Activated naive CD4-positive, alpha-beta T cell treated with Interleukin-2 at 50 U/mL for 16 hours (primary cell): ENCODE results near the gene IPO11.
"Not testable (repeated sequence)": the region's sequence is repeated elsewhere in the genome, so short reads cannot be mapped to it uniquely, and the experiment has no call there.

Experiments
- DNase-seq: peaks from one replicate; pipeline ENCODE4 v3.0.0-alpha.2; 2020

The IPO11 gene

GRCh38 chr5:62520812-62521211 lies 108.2 kb downstream of the IPO11 start:
- not testable (repeated sequence) for DNase-seq

GRCh38 chr5:62521319-62521718 lies 108.8 kb downstream of the IPO11 start:
- DNase-seq: no peak

GRCh38 chr5:62522811-62523210 lies 110.2 kb downstream of the IPO11 start:
- no peak for DNase-seq

GRCh38 chr5:62533597-62533996 lies 121.0 kb downstream of the IPO11 start:
- DNase-seq: no peak

GRCh38 chr5:62534461-62535236 lies 122.1 kb downstream of the IPO11 start:
- no peak for DNase-seq

- no peak for DNase-seq
These were observed 123.7 kb downstream of the IPO11 start for GRCh38 chr5:62536232-62536631.

- DNase-seq: no peak
These were observed 124.2 kb downstream of the IPO11 start for GRCh38 chr5:62536783-62537182.

GRCh38 chr5:62538017-62538942 lies 125.7 kb downstream of the IPO11 start:
- no peak for DNase-seq

- DNase-seq: no peak
These were observed 130.2 kb downstream of the IPO11 start for GRCh38 chr5:62542720-62543119.

- DNase-seq: no peak
These were observed 135.5 kb downstream of the IPO11 start for GRCh38 chr5:62547945-62548630.

- no peak for DNase-seq
These were observed 137.5 kb downstream of the IPO11 start for GRCh38 chr5:62550103-62550502.

GRCh38 chr5:62555930-62556329 lies 143.4 kb downstream of the IPO11 start:
- DNase-seq: no peak

GRCh38 chr5:62558941-62559340 lies 146.4 kb downstream of the IPO11 start:
- DNase-seq: no peak

GRCh38 chr5:62560786-62561185 lies 148.2 kb downstream of the IPO11 start:
- no peak for DNase-seq

GRCh38 chr5:62561896-62562295 lies 149.3 kb downstream of the IPO11 start:
- no peak for DNase-seq

- DNase-seq: no peak
These were observed 150.3 kb downstream of the IPO11 start for GRCh38 chr5:62562867-62563266.

- DNase-seq: no peak
These were observed 151.5 kb downstream of the IPO11 start for GRCh38 chr5:62564101-62564500.

- DNase-seq: not testable (repeated sequence)
These were observed 153.2 kb downstream of the IPO11 start for GRCh38 chr5:62565740-62566139.

- DNase-seq: no peak
These were observed 155.6 kb downstream of the IPO11 start for GRCh38 chr5:62568143-62568542.

GRCh38 chr5:62568800-62569432 lies 156.4 kb downstream of the IPO11 start:
- DNase-seq: no peak

GRCh38 chr5:62569470-62569869 lies 156.9 kb downstream of the IPO11 start:
- DNase-seq: no peak

- DNase-seq: no peak
These were observed 160.5 kb downstream of the IPO11 start for GRCh38 chr5:62572918-62573514.
